Measurements from ENCODE around the gene CCL25. TPM values are rescaled to one million over a fixed set of nuclear protein-coding genes. Genes with fewer than 3 reads are reported as not detected.

CCL25 gene
- total RNA-seq, 1 donor from 2014 or later, result not detected

- no peak for DNase-seq (ENCODE audit: low read depth)
- FAIRE-seq, result no peak
- TF ChIP-seq CTCF (IDR thresholded peaks at IDR 0.05; ENCODE audit: insufficient read depth, low read length, severe bottlenecking), result no peak
- Histone ChIP-seq H3K27me3 (ENCODE audit: control insufficient read depth, insufficient read depth, low read length) (no peaks in the 10 kb centered on the region), H3K36me3 (ENCODE audit: control insufficient read depth, insufficient read depth, low read length) (no peaks in the 10 kb centered on the region), H3K4me3 (ENCODE audit: low read depth, low read length) (no peak overlapping the region)
Observed at GRCh38 chr19:8039231-8039630, 13.3 kb upstream of the CCL25 start.

- H3K27me3 ChIP-seq (ENCODE audit: control insufficient read depth, insufficient read depth, low read length), result no peaks in the 10 kb centered on the region
- TF ChIP-seq CTCF (IDR thresholded peaks at IDR 0.05; ENCODE audit: insufficient read depth, low read length, severe bottlenecking), result no peak
- DNase-seq (ENCODE audit: low read depth) (no peak), FAIRE-seq (no peak)
- H3K36me3 ChIP-seq (ENCODE audit: control insufficient read depth, insufficient read depth, low read length), result no peaks in the 10 kb centered on the region
- no peak overlapping the region for H3K4me3 ChIP-seq (ENCODE audit: low read depth, low read length)
Observed at GRCh38 chr19:8041531-8041931, 11.0 kb upstream of the CCL25 start.

GRCh38 chr19:8042900-8043299, 9.7 kb upstream of the CCL25 start:
- DNase-seq (ENCODE audit: low read depth) (no peak), FAIRE-seq (no peak)
- no peaks in the 10 kb centered on the region for H3K27me3 ChIP-seq (ENCODE audit: control insufficient read depth, insufficient read depth, low read length)
- no peak overlapping the region for H3K4me3 ChIP-seq (ENCODE audit: low read depth, low read length)
- no peaks in the 10 kb centered on the region for H3K36me3 ChIP-seq (ENCODE audit: control insufficient read depth, insufficient read depth, low read length)
- TF ChIP-seq CTCF (IDR thresholded peaks at IDR 0.05; ENCODE audit: insufficient read depth, low read length, severe bottlenecking), result no peak

GRCh38 chr19:8044018-8044417, 8.5 kb upstream of the CCL25 start:
- Histone ChIP-seq H3K4me3 (ENCODE audit: low read depth, low read length) (no peak overlapping the region), H3K27me3 (ENCODE audit: control insufficient read depth, insufficient read depth, low read length) (no peaks in the 10 kb centered on the region), H3K36me3 (ENCODE audit: control insufficient read depth, insufficient read depth, low read length) (no peaks in the 10 kb centered on the region)
- no peak for DNase-seq (ENCODE audit: low read depth)
- FAIRE-seq, result no peak
- TF ChIP-seq CTCF (IDR thresholded peaks at IDR 0.05; ENCODE audit: insufficient read depth, low read length, severe bottlenecking), result no peak

GRCh38 chr19:8045872-8046568, 6.5 kb upstream of the CCL25 start:
- TF ChIP-seq CTCF (IDR thresholded peaks at IDR 0.05; ENCODE audit: insufficient read depth, low read length, severe bottlenecking), result no peak
- no peaks in the 10 kb centered on the region for H3K27me3 ChIP-seq (ENCODE audit: control insufficient read depth, insufficient read depth, low read length)
- H3K4me3 ChIP-seq (ENCODE audit: low read depth, low read length), result no peak overlapping the region
- DNase-seq (ENCODE audit: low read depth) (no peak), FAIRE-seq (no peak)
- H3K36me3 ChIP-seq (ENCODE audit: control insufficient read depth, insufficient read depth, low read length), result no peaks in the 10 kb centered on the region

Measured in bronchial epithelial cell (primary cell).